HepG2 (cell line): ENCODE results near the gene GBP3. TPM values are rescaled to one million over a fixed set of nuclear protein-coding genes. Genes with fewer than 3 reads are reported as not detected.

ENCODE experiments used
- ARHGAP35 ChIP-seq: sonication (generic); formaldehyde crosslinking; IDR thresholded peaks from 2 replicates; pipeline ENCODE4 v1.9.0; 2022; ENCODE audit warnings: mild to moderate bottlenecking, inconsistent platforms, moderate library complexity, missing genetic modification reagents, borderline replicate concordance
- CREB1 ChIP-seq, 2 experiments: fragments of 450-650 bp in 1 of 2; IDR thresholded peaks; 2 replicates each; pipeline ENCODE4 v1.6.1; 2016 to 2017; ENCODE audit warnings: control low read depth in 1 of 2, mild to moderate bottlenecking in 1 of 2, missing compliant biosample characterization in 1 of 2, missing genetic modification characterization in 1 of 2
- ETV6 ChIP-seq: sonication (generic); formaldehyde crosslinking; conservative IDR thresholded peaks from 2 replicates; pipeline ENCODE4 v1.4.0; 2020; ENCODE audit warnings: missing genetic modification reagents
- FOXP1 ChIP-seq, 2 experiments: fragments of 450-650 bp in 1 of 2; IDR thresholded peaks; 2 replicates each; pipeline ENCODE4 v1.6.1; 2017 to 2018; ENCODE audit warnings: antibody characterized with exemption in 1 of 2
- HNRNPUL1 ChIP-seq: fragments of 200-400 bp; formaldehyde crosslinking; IDR thresholded peaks from 2 replicates; pipeline ENCODE4 v1.6.1; 2017; ENCODE audit warnings: low read depth, mild to moderate bottlenecking, low read length, moderate library complexity
- IRX3 ChIP-seq: sonication (generic); formaldehyde crosslinking; IDR thresholded peaks from 2 replicates; pipeline ENCODE4 v1.8.1; 2023; ENCODE audit warnings: mild to moderate bottlenecking, low read depth, missing genetic modification reagents, borderline replicate concordance
- ISL2 ChIP-seq: sonication (generic); formaldehyde crosslinking; IDR thresholded peaks from 2 replicates; pipeline ENCODE4 v1.5.0; 2020; ENCODE audit warnings: missing genetic modification reagents
- MIXL1 ChIP-seq: IDR thresholded peaks from 2 replicates; pipeline ENCODE4 v1.6.1; 2016
- ZFP1 ChIP-seq: IDR thresholded peaks from 2 replicates; pipeline ENCODE4 v1.6.1; 2016
- ZNF326 ChIP-seq: sonication (generic); formaldehyde crosslinking; IDR thresholded peaks from 2 replicates; pipeline ENCODE4 v1.4.0; 2020; ENCODE audit warnings: missing genetic modification reagents, borderline replicate concordance
- ZNF329 ChIP-seq: sonication (generic); formaldehyde crosslinking; IDR thresholded peaks from 2 replicates; pipeline ENCODE4 v1.9.0; 2021; ENCODE audit warnings: low read depth, mild to moderate bottlenecking, missing genetic modification reagents
- ZNF660 ChIP-seq: sonication (generic); formaldehyde crosslinking; IDR thresholded peaks from 2 replicates; pipeline ENCODE4 v1.5.1; 2020; ENCODE audit warnings: mild to moderate bottlenecking, low read depth, missing genetic modification reagents, borderline replicate concordance
- ZNF761 ChIP-seq: sonication (generic); formaldehyde crosslinking; conservative IDR thresholded peaks from 2 replicates; pipeline ENCODE4 v1.4.0; 2020; ENCODE audit warnings: mild to moderate bottlenecking, missing genetic modification reagents
- ZNF768 ChIP-seq: sonication (generic); formaldehyde crosslinking; IDR thresholded peaks from 2 replicates; pipeline ENCODE4 v1.4.0; 2020; ENCODE audit warnings: missing genetic modification reagents
- polyA plus RNA-seq, 8 experiments: library from polyadenylated mRNA; depleted of rRNA in 3 of 8; stranded (reverse) in 7 of 8; unstranded in 1 of 8; fragments of >200 nt; fragmentation: Illumina TruSeq in 4 of 8; extraction: Trizol in 4 of 8; gene quantifications; 2 replicates each; pipeline versions ENCODE4 v1.2.1 to v1.2.3, GENCODE V29; 2011 to 2016; ENCODE audit warnings: low read depth in 4 of 8, missing spikeins in 1 of 8, mixed read lengths in 1 of 8; ENCODE audit not compliant: insufficient read depth in 1 of 8
- total RNA-seq, 5 experiments: library from RNA; depleted of rRNA; stranded (reverse); fragments of >200 nt; fragmentation: Illumina TruSeq; extraction: Trizol; gene quantifications; 2 replicates each; pipeline ENCODE4 v1.2.3, GENCODE V29; 2016; ENCODE audit warnings: low read depth in 1 of 5
- TF ChIP-seq, protein P1 (sequence below): IDR thresholded peaks from 2 replicates; pipeline ENCODE4 v1.6.1; 2016; ENCODE audit warnings: low read depth, missing genetic modification reagents, missing compliant biosample characterization
- TF ChIP-seq, protein P2 (sequence below): sonication (generic); formaldehyde crosslinking; IDR thresholded peaks from 2 replicates; pipeline ENCODE4 v1.5.0; 2020; ENCODE audit warnings: missing genetic modification reagents, mild to moderate bottlenecking, borderline replicate concordance
- TF ChIP-seq, protein P3 (sequence below): IDR thresholded peaks from 2 replicates; pipeline ENCODE4 v1.6.1; 2018; ENCODE audit warnings: missing genetic modification reagents, mild to moderate bottlenecking, missing compliant biosample characterization

Gene GBP3
- total and polyA plus RNA-seq, 2 of the 13 experiments (the other 11 are each of a cell fraction or from before 2014, with no cell fraction given) = 0.16 to 0.46 TPM

DNA sequence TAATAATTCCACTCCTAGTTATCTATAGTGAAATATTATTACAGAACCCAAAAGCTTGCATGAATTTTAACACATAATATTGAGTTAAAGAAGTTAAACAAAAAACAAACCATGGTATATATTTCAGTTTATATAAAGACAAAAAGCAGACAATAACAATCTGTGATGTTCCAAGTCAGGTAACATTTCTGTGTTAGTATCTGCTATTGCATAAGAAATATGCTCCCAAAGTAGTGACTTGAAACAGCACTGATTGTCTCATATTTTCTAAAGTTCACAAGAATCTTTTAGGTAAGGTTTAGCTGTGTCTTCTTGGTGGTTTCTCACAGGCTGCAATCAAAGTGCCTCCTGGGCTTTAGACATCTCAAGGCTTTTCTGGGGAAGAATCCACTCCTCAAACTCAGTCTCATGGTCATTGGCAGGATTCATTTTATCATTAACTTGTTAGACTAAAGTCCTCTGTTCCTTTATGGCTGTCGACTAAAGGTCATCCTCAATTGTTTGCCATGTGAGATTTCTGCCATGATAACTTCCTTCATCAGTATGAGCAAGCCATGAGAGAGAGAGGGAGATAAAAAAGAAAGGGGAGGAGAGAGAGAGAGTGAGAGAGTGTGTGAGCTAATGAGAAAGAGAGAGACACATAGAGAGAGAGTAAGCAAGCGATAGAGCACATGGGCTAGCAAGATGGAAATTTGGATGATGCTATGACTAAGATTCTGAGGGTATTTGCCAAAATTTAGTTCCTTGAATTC, 22.5 kb upstream of the GBP3 start (continued):
- TF ChIP-seq ZNF660 (no peak), IRX3 (CRISPR knock-in tag) (no peak), FOXP1 (IDR thresholded peaks at IDR 0.05) (peak; percentile 26; the same call in 1 of the 2 replicates), FOXP1 (CRISPR knock-in tag; IDR thresholded peaks at IDR 0.05) (peak; percentile 48; the same call in 1 of the 2 replicates), MIXL1 (peak; percentile 95), ARHGAP35 (CRISPR knock-in tag) (no peak), ZNF329 (CRISPR knock-in tag) (no peak), ZFP1 (peak; percentile 50; the same call in 1 of the 2 replicates), CREB1 (IDR thresholded peaks at IDR 0.05) (no peak), CREB1 (CRISPR knock-in tag; IDR thresholded peaks at IDR 0.05) (peak; percentile 71), ZNF326 (no peak), HNRNPUL1 (no peak), ZNF761 (CRISPR knock-in tag) (no peak), ZNF768 (CRISPR knock-in tag) (no peak), ETV6 (CRISPR knock-in tag) (no peak), ISL2 (CRISPR knock-in tag) (peak; percentile 85)
- TF ChIP-seq, protein P1, sequence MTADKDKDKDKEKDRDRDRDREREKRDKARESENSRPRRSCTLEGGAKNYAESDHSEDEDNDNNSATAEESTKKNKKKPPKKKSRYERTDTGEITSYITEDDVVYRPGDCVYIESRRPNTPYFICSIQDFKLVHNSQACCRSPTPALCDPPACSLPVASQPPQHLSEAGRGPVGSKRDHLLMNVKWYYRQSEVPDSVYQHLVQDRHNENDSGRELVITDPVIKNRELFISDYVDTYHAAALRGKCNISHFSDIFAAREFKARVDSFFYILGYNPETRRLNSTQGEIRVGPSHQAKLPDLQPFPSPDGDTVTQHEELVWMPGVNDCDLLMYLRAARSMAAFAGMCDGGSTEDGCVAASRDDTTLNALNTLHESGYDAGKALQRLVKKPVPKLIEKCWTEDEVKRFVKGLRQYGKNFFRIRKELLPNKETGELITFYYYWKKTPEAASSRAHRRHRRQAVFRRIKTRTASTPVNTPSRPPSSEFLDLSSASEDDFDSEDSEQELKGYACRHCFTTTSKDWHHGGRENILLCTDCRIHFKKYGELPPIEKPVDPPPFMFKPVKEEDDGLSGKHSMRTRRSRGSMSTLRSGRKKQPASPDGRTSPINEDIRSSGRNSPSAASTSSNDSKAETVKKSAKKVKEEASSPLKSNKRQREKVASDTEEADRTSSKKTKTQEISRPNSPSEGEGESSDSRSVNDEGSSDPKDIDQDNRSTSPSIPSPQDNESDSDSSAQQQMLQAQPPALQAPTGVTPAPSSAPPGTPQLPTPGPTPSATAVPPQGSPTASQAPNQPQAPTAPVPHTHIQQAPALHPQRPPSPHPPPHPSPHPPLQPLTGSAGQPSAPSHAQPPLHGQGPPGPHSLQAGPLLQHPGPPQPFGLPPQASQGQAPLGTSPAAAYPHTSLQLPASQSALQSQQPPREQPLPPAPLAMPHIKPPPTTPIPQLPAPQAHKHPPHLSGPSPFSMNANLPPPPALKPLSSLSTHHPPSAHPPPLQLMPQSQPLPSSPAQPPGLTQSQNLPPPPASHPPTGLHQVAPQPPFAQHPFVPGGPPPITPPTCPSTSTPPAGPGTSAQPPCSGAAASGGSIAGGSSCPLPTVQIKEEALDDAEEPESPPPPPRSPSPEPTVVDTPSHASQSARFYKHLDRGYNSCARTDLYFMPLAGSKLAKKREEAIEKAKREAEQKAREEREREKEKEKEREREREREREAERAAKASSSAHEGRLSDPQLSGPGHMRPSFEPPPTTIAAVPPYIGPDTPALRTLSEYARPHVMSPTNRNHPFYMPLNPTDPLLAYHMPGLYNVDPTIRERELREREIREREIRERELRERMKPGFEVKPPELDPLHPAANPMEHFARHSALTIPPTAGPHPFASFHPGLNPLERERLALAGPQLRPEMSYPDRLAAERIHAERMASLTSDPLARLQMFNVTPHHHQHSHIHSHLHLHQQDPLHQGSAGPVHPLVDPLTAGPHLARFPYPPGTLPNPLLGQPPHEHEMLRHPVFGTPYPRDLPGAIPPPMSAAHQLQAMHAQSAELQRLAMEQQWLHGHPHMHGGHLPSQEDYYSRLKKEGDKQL (CRISPR knock-in tag) = 0 out of 2 replicates have a peak, but pooled peaks have one; percentile 31
- TF ChIP-seq, protein P2, sequence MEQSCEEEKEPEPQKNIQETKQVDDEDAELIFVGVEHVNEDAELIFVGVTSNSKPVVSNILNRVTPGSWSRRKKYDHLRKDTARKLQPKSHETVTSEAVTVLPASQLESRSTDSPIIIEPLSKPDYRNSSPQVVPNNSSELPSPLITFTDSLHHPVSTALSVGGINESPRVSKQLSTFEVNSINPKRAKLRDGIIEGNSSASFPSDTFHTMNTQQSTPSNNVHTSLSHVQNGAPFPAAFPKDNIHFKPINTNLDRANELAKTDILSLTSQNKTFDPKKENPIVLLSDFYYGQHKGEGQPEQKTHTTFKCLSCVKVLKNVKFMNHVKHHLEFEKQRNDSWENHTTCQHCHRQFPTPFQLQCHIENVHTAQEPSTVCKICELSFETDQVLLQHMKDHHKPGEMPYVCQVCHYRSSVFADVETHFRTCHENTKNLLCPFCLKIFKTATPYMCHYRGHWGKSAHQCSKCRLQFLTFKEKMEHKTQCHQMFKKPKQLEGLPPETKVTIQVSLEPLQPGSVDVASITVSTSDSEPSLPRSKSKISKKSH = no peak
- TF ChIP-seq, protein P3, sequence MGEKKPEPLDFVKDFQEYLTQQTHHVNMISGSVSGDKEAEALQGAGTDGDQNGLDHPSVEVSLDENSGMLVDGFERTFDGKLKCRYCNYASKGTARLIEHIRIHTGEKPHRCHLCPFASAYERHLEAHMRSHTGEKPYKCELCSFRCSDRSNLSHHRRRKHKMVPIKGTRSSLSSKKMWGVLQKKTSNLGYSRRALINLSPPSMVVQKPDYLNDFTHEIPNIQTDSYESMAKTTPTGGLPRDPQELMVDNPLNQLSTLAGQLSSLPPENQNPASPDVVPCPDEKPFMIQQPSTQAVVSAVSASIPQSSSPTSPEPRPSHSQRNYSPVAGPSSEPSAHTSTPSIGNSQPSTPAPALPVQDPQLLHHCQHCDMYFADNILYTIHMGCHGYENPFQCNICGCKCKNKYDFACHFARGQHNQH (CRISPR knock-in tag) = peak; percentile 62; the same call in 1 of the 2 replicates
